Transverse colon (tissue), 4 donors: ENCODE results near the gene BUD13. TPM values are rescaled to one million over a fixed set of nuclear protein-coding genes. Genes with fewer than 3 reads are reported as not detected.

Source experiments
- DNase-seq: peaks from one replicate; pipeline ENCODE4 v3.0.0-alpha.2; 2019
- H3K27ac ChIP-seq, 4 donors: fragments of 200-600 bp; sonication (generic); 2 replicates each; pipeline ENCODE4 v1.5.1; 2016 to 2018; ENCODE audit warnings: inconsistent platforms in 4 of 4
- H3K27me3 ChIP-seq: fragments of 200-600 bp; sonication (generic); 2 replicates; pipeline ENCODE4 v1.5.1; 2017; ENCODE audit warnings: inconsistent platforms
- H3K36me3 ChIP-seq, 4 donors: fragments of 200-600 bp; sonication (generic); 2 replicates each; pipeline ENCODE4 v1.5.1; 2017 to 2019; ENCODE audit warnings: inconsistent platforms in 4 of 4
- H3K4me1 ChIP-seq, 4 donors: fragments of 200-600 bp; sonication (generic); 2 replicates each; pipeline ENCODE4 v1.5.1; 2017 to 2020; ENCODE audit warnings: inconsistent platforms in 4 of 4
- H3K4me3 ChIP-seq, 4 donors: fragments of 200-600 bp; sonication (generic); 1 replicate in 1 of 4; 2 replicates in 3 of 4; pipeline versions ENCODE4 v1.5.1 to v1.6.1; 2017 to 2019; ENCODE audit warnings: inconsistent platforms in 4 of 4
- H3K9me3 ChIP-seq, 2 donors: fragments of 200-600 bp; sonication (generic); 2 replicates each; pipeline ENCODE4 v1.5.1; 2017 to 2019; ENCODE audit warnings: inconsistent platforms in 2 of 2
- CTCF ChIP-seq, 5 experiments: fragments of 200-600 bp in 3 of 5; fragments of 450-650 bp in 2 of 5; sonication (generic) in 3 of 5; IDR thresholded peaks; 1 replicate in 2 of 5; 2 replicates in 3 of 5; pipeline ENCODE4 v1.5.1; 2016 to 2017; ENCODE audit warnings: antibody characterized with exemption in 5 of 5, inconsistent platforms in 3 of 5, mild to moderate bottlenecking in 2 of 5, moderate library complexity in 1 of 5
- EP300 ChIP-seq: sonication (generic); formaldehyde crosslinking; IDR thresholded peaks from one replicate; pipeline ENCODE4 v1.6.1; 2017; ENCODE audit warnings: antibody characterized with exemption, low read depth
- POLR2A ChIP-seq: fragments of 450-650 bp; IDR thresholded peaks from one replicate; pipeline ENCODE4 v1.6.1; 2016; ENCODE audit warnings: antibody characterized with exemption, mild to moderate bottlenecking, moderate library complexity
- POLR2AphosphoS5 ChIP-seq, 3 donors: sonication (generic); formaldehyde crosslinking; IDR thresholded peaks; one replicate each; pipeline ENCODE4 v1.6.1; 2016; ENCODE audit warnings: antibody characterized with exemption in 3 of 3
- WGBS, 2 donors: methylation state at CpG; one replicate each; pipeline ENCODE4 v1.1.5; 2018; ENCODE audit warnings: low coverage in 1 of 2; 5-methylcytosine and 5-hydroxymethylcytosine counted together
- in situ Hi-C, 4 donors: fragments of 200-750 bp; cut with MboI; loops; one replicate each; pipeline versions ENCODE4 v1.15.0 to v1.15.1; 2017; ENCODE audit warnings: low sequenced_read_pairs in 3 of 4, low pct_ligation_motif_present in 1 of 4, low pct_unique_long_range_greater_than_20kb in 1 of 4
- intact Hi-C: fragments of 100-400 bp; cut with DNase I; formaldehyde crosslinking; loops from one replicate; pipeline ENCODE4 v1.15.1; 2023; ENCODE audit warnings: low total_unique reads
- total RNA-seq, 4 donors: library from RNA; depleted of rRNA; stranded (reverse); fragments of >200 nt; gene quantifications; one replicate each; pipeline ENCODE4 v1.1.0, GENCODE V29; 2016

Gene BUD13, protein sequence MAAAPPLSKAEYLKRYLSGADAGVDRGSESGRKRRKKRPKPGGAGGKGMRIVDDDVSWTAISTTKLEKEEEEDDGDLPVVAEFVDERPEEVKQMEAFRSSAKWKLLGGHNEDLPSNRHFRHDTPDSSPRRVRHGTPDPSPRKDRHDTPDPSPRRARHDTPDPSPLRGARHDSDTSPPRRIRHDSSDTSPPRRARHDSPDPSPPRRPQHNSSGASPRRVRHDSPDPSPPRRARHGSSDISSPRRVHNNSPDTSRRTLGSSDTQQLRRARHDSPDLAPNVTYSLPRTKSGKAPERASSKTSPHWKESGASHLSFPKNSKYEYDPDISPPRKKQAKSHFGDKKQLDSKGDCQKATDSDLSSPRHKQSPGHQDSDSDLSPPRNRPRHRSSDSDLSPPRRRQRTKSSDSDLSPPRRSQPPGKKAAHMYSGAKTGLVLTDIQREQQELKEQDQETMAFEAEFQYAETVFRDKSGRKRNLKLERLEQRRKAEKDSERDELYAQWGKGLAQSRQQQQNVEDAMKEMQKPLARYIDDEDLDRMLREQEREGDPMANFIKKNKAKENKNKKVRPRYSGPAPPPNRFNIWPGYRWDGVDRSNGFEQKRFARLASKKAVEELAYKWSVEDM
- total RNA-seq = 10 to 100 TPM in 3 of 4 donors, 1 to 10 TPM in 1; 6.7 to 21.9 (median 14.0) TPM

GRCh38 chr11:116772443-116773202 lies at the start of gene BUD13:
BUD13 (minus strand) TSS chr11:116772987; CDS start chr11:116772964, 23 bp downstream.
- no peaks in the 10 kb centered on the region for H3K27me3 ChIP-seq
- intact Hi-C loops = no loop called here
- H3K9me3 ChIP-seq = no peaks in the 10 kb centered on the region
- H3K36me3 ChIP-seq = peaks cover 0 to 5% (median 0%) of the 10 kb centered on the region in 4 donors
- in situ Hi-C loops = no loop called here
- peak; percentile 94 for DNase-seq
- WGBS, 2 donors = 0% methylated on average over 8 to 61 of the region's 73 CpGs
- peaks cover 13 to 25% (median 20%) of the 10 kb centered on the region in 4 donors for H3K4me1 ChIP-seq
- peak within 1 kb of the TSS; percentile 71 to 95 (median 84) for H3K4me3 ChIP-seq
- peak; percentile 79 for TF ChIP-seq POLR2A
- peak in 1 of 5 experiments; percentile 2 for TF ChIP-seq CTCF (IDR thresholded peaks at IDR 0.05)
- TF ChIP-seq EP300 = peak; percentile 26
- peak; percentile 72 to 93 (median 88) for TF ChIP-seq POLR2AphosphoS5 (IDR thresholded peaks at IDR 0.05)
- peak within 1 kb of the TSS; percentile 87 to 95 (median 92) for H3K27ac ChIP-seq

GRCh38 chr11:116822575-116822974 lies 49.8 kb upstream of the BUD13 start:
- no peak overlapping the region for H3K4me3 ChIP-seq

GRCh38 chr11:116821050-116821918 lies 48.5 kb upstream of the BUD13 start:
- 95% methylated on average over 51 of the region's 51 CpGs; no CpG with 5 or more reads in 1 of the 2 donors for WGBS, 2 donors
- no peak overlapping the region for H3K4me3 ChIP-seq

More at GRCh38 chr11:116822575-116822974, 49.8 kb upstream of the BUD13 start:
- no peaks in the 10 kb centered on the region for H3K4me1 ChIP-seq
- H3K9me3 ChIP-seq = no peaks in the 10 kb centered on the region
- TF ChIP-seq EP300 (no peak), POLR2A (no peak), CTCF (IDR thresholded peaks at IDR 0.05) (no peak), POLR2AphosphoS5 (IDR thresholded peaks at IDR 0.05) (no peak)
- H3K27me3 ChIP-seq = no peaks in the 10 kb centered on the region
- H3K27ac ChIP-seq = no peak overlapping the region
- intact Hi-C loops (no loop called here), in situ Hi-C loops (no loop called here)
- DNase-seq = no peak
- WGBS, 2 donors = 73% methylated on average over 5 of the region's 5 CpGs; no CpG with 5 or more reads in 1 of the 2 donors
- H3K36me3 ChIP-seq = no peaks in the 10 kb centered on the region

More at GRCh38 chr11:116821050-116821918, 48.5 kb upstream of the BUD13 start:
- intact Hi-C loops (no loop called here), in situ Hi-C loops (no loop called here)
- TF ChIP-seq POLR2AphosphoS5 (IDR thresholded peaks at IDR 0.05) (no peak), CTCF (IDR thresholded peaks at IDR 0.05) (no peak), POLR2A (no peak), EP300 (no peak)
- no peaks in the 10 kb centered on the region for H3K9me3 ChIP-seq
- no peaks in the 10 kb centered on the region for H3K27me3 ChIP-seq
- no peak overlapping the region for H3K27ac ChIP-seq
- H3K36me3 ChIP-seq = no peaks in the 10 kb centered on the region
- H3K4me1 ChIP-seq = no peaks in the 10 kb centered on the region
- DNase-seq = no peak
